ENCODE data around the gene RCOR2.
A peak's percentile ranks its signal among the peaks of the same experiment; 100 is the strongest.
"Not testable (repeated sequence)": the region's sequence is repeated elsewhere in the genome, so short reads cannot be mapped to it uniquely, and the experiment has no call there.

RCOR2 gene

GRCh38 chr11:63869171-63869591, 47.8 kb downstream of the RCOR2 start:
- peak in 5 of 42 donors; percentile 9 to 55 (median 52) for DNase-seq
- intact Hi-C loops (cut with DNase I) = no loop called here

- intact Hi-C loops (cut with DNase I) = no loop called here
- DNase-seq = no peak
Observed at GRCh38 chr11:63868399-63869064, 48.4 kb downstream of the RCOR2 start.

- DNase-seq = no peak
- intact Hi-C loops (cut with DNase I) = no loop called here
Observed at GRCh38 chr11:63867511-63867910, 49.5 kb downstream of the RCOR2 start.

- intact Hi-C loops (cut with DNase I) = no loop called here
- peak in 8 of 42 donors; percentile 31 to 57 (median 40) for DNase-seq
Observed at GRCh38 chr11:63866211-63866610, 50.8 kb downstream of the RCOR2 start.

GRCh38 chr11:63863620-63864019, 53.3 kb downstream of the RCOR2 start:
- DNase-seq; intact Hi-C loops (cut with DNase I): not testable (repeated sequence)

- DNase-seq = no peak
- intact Hi-C loops (cut with DNase I) = no loop called here
Observed at GRCh38 chr11:63862923-63863322, 54.0 kb downstream of the RCOR2 start.
